ENCODE results near the gene AOC1. TPM values are rescaled to one million over a fixed set of nuclear protein-coding genes. Genes with fewer than 3 reads are reported as not detected.

AOC1 gene
- total RNA-seq, 2 donors from 2014 or later = not detected

- Histone ChIP-seq H3K36me3 (no peaks in the 10 kb centered on the region), H3K27ac (no peak overlapping the region), H3K9me3 (no peaks in the 10 kb centered on the region), H3K4me1 (ENCODE audit: control insufficient read depth in 1 of 2, low read depth in 2 of 2) (no peaks in the 10 kb centered on the region), H3K27me3 (replicated peaks; ENCODE audit: insufficient read depth) (no peaks in the 10 kb centered on the region), H3K4me3 (no peak overlapping the region)
- DNase-seq (ENCODE audit: low spot score) (no peak), ATAC-seq (ENCODE audit: insufficient number of reproducible peaks, low FRiP score, low read depth) (no peak)
- no peak for TF ChIP-seq CTCF (IDR thresholded peaks at IDR 0.05)
Measured at GRCh38 chr7:150820578-150821198, 31.6 kb upstream of the AOC1 start.

GRCh38 chr7:150823043-150823442 is 29.3 kb upstream of the AOC1 start:
- Histone ChIP-seq H3K27me3 (replicated peaks; ENCODE audit: insufficient read depth) (no peaks in the 10 kb centered on the region), H3K27ac (no peak overlapping the region), H3K36me3 (no peaks in the 10 kb centered on the region), H3K4me1 (ENCODE audit: control insufficient read depth in 1 of 2, low read depth in 2 of 2) (no peaks in the 10 kb centered on the region), H3K4me3 (no peak overlapping the region), H3K9me3 (no peaks in the 10 kb centered on the region)
- no peak for TF ChIP-seq CTCF (IDR thresholded peaks at IDR 0.05)
- ATAC-seq (ENCODE audit: insufficient number of reproducible peaks, low FRiP score, low read depth) (no peak), DNase-seq (ENCODE audit: low spot score) (no peak)

- ATAC-seq (ENCODE audit: insufficient number of reproducible peaks, low FRiP score, low read depth) = no peak
- no peak overlapping the region for H3K27ac ChIP-seq
- no peaks in the 10 kb centered on the region for H3K27me3 ChIP-seq (replicated peaks; ENCODE audit: insufficient read depth)
- H3K4me3 ChIP-seq = no peak overlapping the region
- H3K36me3 ChIP-seq = no peaks in the 10 kb centered on the region
- H3K4me1 ChIP-seq (ENCODE audit: control insufficient read depth in 1 of 2, low read depth in 2 of 2) = no peaks in the 10 kb centered on the region
- no peaks in the 10 kb centered on the region for H3K9me3 ChIP-seq
- TF ChIP-seq CTCF (IDR thresholded peaks at IDR 0.05) = no peak
- DNase-seq (ENCODE audit: low spot score) = no peak
Measured at GRCh38 chr7:150823484-150824126, 28.7 kb upstream of the AOC1 start.

GRCh38 chr7:150824379-150825177 is 27.7 kb upstream of the AOC1 start:
- Histone ChIP-seq H3K27ac (no peak overlapping the region), H3K27me3 (replicated peaks; ENCODE audit: insufficient read depth) (no peaks in the 10 kb centered on the region), H3K9me3 (no peaks in the 10 kb centered on the region), H3K36me3 (no peaks in the 10 kb centered on the region), H3K4me3 (no peak overlapping the region), H3K4me1 (ENCODE audit: control insufficient read depth in 1 of 2, low read depth in 2 of 2) (no peaks in the 10 kb centered on the region)
- ATAC-seq (ENCODE audit: insufficient number of reproducible peaks, low FRiP score, low read depth) (no peak), DNase-seq (ENCODE audit: low spot score) (no peak)
- no peak for TF ChIP-seq CTCF (IDR thresholded peaks at IDR 0.05)

All from thoracic aorta (tissue), 2 donors.